CD14-positive monocyte (primary cell): ENCODE data around the gene PEAK1. TPM values are rescaled to one million over a fixed set of nuclear protein-coding genes. Genes with fewer than 3 reads are reported as not detected.

Experiments
- DNase-seq, 3 donors: peaks; one replicate each; pipeline ENCODE4 v3.0.0-alpha.2; 2011 to 2022
- H2AFZ ChIP-seq: 2 replicates; pipeline ENCODE4 v1.6.0; 2012; ENCODE audit warnings: mild to moderate bottlenecking, low read depth, low read length, inconsistent platforms; ENCODE audit not compliant: insufficient read depth, poor library complexity, severe bottlenecking
- H3K27ac ChIP-seq, 2 donors: 1 replicate in 1 of 2; 2 replicates in 1 of 2; pipeline ENCODE4 v1.5.1; 2012 to 2013; ENCODE audit warnings: low read length in 2 of 2, control low read depth in 1 of 2, inconsistent platforms in 1 of 2, low read depth in 1 of 2, mild to moderate bottlenecking in 1 of 2
- H3K27me3 ChIP-seq, 2 donors: one replicate each; pipeline versions ENCODE4 v1.6.0 to v1.6.1; 2011 to 2013; ENCODE audit warnings: low read length in 2 of 2; ENCODE audit not compliant: control insufficient read depth in 2 of 2, insufficient read depth in 2 of 2
- H3K36me3 ChIP-seq, 2 donors: replicated peaks in 1 of 2; 1 replicate in 1 of 2; 2 replicates in 1 of 2; pipeline versions ENCODE4 v1.5.1 to v1.6.1; 2012 to 2013; ENCODE audit warnings: low read length in 2 of 2, control low read depth in 1 of 2, inconsistent platforms in 1 of 2, mild to moderate bottlenecking in 1 of 2; ENCODE audit not compliant: insufficient read depth in 2 of 2, control insufficient read depth in 1 of 2
- H3K4me1 ChIP-seq, 2 donors: 1 replicate in 1 of 2; 2 replicates in 1 of 2; pipeline versions ENCODE4 v1.5.1 to v1.6.1; 2012 to 2013; ENCODE audit warnings: low read length in 2 of 2, control low read depth in 1 of 2, inconsistent platforms in 1 of 2, mild to moderate bottlenecking in 1 of 2, moderate library complexity in 1 of 2; ENCODE audit not compliant: insufficient read depth in 2 of 2, control insufficient read depth in 1 of 2
- H3K4me2 ChIP-seq: replicated peaks from 2 replicates; pipeline ENCODE3; 2012; ENCODE audit warnings: low read length, moderate library complexity, mild to moderate bottlenecking; ENCODE audit not compliant: poor library complexity, severe bottlenecking; ENCODE audit errors: extremely low read depth
- H3K4me3 ChIP-seq, 3 experiments: fragments of 200-600 bp in 1 of 3; sonication (generic) in 1 of 3; replicated peaks in 1 of 3; 1 replicate in 2 of 3; 2 replicates in 1 of 3; pipeline ENCODE4 v1.5.1; 2011 to 2013; ENCODE audit warnings: low read length in 3 of 3, mild to moderate bottlenecking in 3 of 3, control low read depth in 2 of 3, low read depth in 2 of 3, inconsistent platforms in 1 of 3, moderate library complexity in 1 of 3
- H3K79me2 ChIP-seq: 2 replicates; pipeline ENCODE4 v1.6.0; 2012; ENCODE audit warnings: mild to moderate bottlenecking, control low read depth, inconsistent platforms, low read length, moderate library complexity; ENCODE audit not compliant: insufficient read depth
- H3K9ac ChIP-seq: 2 replicates; pipeline ENCODE4 v1.6.0; 2017; ENCODE audit warnings: low read length, mild to moderate bottlenecking; ENCODE audit not compliant: insufficient read depth, poor library complexity, severe bottlenecking
- H3K9me3 ChIP-seq, 2 donors: replicated peaks in 1 of 2; 1 replicate in 1 of 2; 2 replicates in 1 of 2; pipeline versions ENCODE4 v1.5.1 to v1.6.1; 2012 to 2013; ENCODE audit warnings: low read length in 2 of 2, control low read depth in 1 of 2; ENCODE audit not compliant: control insufficient read depth in 1 of 2, insufficient read depth in 1 of 2
- H4K20me1 ChIP-seq: 2 replicates; pipeline ENCODE4 v1.6.0; 2012; ENCODE audit warnings: mild to moderate bottlenecking, low read length, control low read depth, moderate library complexity; ENCODE audit not compliant: insufficient read depth
- H3K27ac Mint-ChIP-seq, 7 donors: one replicate each; pipeline ENCODE4 v1.8.0; 2020; ENCODE audit warnings: mild to moderate bottlenecking in 7 of 7, mixed read lengths in 7 of 7, moderate library complexity in 6 of 7, inconsistent platforms in 2 of 7
- H3K27me3 Mint-ChIP-seq, 3 donors: one replicate each; pipeline ENCODE4 v1.8.0; 2021 to 2022; ENCODE audit warnings: low read depth in 3 of 3, mild to moderate bottlenecking in 3 of 3, mixed read lengths in 3 of 3, moderate library complexity in 3 of 3, inconsistent platforms in 1 of 3
- H3K36me3 Mint-ChIP-seq, 2 donors: one replicate each; pipeline ENCODE4 v1.8.0; 2020; ENCODE audit warnings: mixed read lengths in 2 of 2, inconsistent platforms in 1 of 2, mild to moderate bottlenecking in 1 of 2
- H3K4me1 Mint-ChIP-seq: one replicate; pipeline ENCODE4 v1.8.0; 2020; ENCODE audit warnings: mild to moderate bottlenecking, mixed read lengths
- H3K4me3 Mint-ChIP-seq, 2 donors: one replicate each; pipeline ENCODE4 v1.8.0; 2020; ENCODE audit warnings: mild to moderate bottlenecking in 2 of 2, mixed read lengths in 2 of 2, moderate library complexity in 1 of 2
- H3K9me3 Mint-ChIP-seq, 7 donors: one replicate each; pipeline ENCODE4 v1.8.0; 2020 to 2022; ENCODE audit warnings: mixed read lengths in 7 of 7, mild to moderate bottlenecking in 6 of 7, moderate library complexity in 6 of 7, inconsistent platforms in 2 of 7
- CTCF ChIP-seq: fragments of 200-600 bp; IDR thresholded peaks from one replicate; pipeline ENCODE4 v1.8.0; 2022; ENCODE audit warnings: antibody characterized with exemption, mild to moderate bottlenecking
- whole genome bisulfite sequencing: methylation state at CpG from one replicate; pipeline ENCODE4 v1.1.5; 2013; ENCODE audit warnings: missing lambda C conversion rate; ENCODE audit not compliant: insufficient coverage; 5-methylcytosine and 5-hydroxymethylcytosine counted together
- intact Hi-C, 2 donors: fragments of 100-400 bp; cut with micrococcal nuclease; formaldehyde crosslinking; loops; one replicate each; pipeline versions ENCODE4 v1.15.0 to v1.15.1; 2023
- polyA plus RNA-seq, 3 donors: library from polyadenylated mRNA; depleted of rRNA in 1 of 3; unstranded in 2 of 3; stranded (reverse) in 1 of 3; fragments of 300-500 nt in 2 of 3; fragments of >200 nt in 1 of 3; fragmentation: Illumina TruSeq in 2 of 3; gene quantifications; 1 replicate in 2 of 3; 2 replicates in 1 of 3; pipeline ENCODE4 v1.2.3, GENCODE V29; 2012 to 2021

The PEAK1 gene
- polyA plus RNA-seq, 3 donors, result 0.85 to 8.7 (median 1.1) TPM

GRCh38 chr15:77058468-77058867 is 361.4 kb downstream of the PEAK1 start:
- peaks cover 18% of the 10 kb centered on the region for H4K20me1 ChIP-seq
- Mint-ChIP-seq H3K27ac (no peak overlapping the region), H3K9me3 (no peaks in the 10 kb centered on the region), H3K27me3 (no peaks in the 10 kb centered on the region), H3K4me1 (peaks cover 26% of the 10 kb centered on the region), H3K4me3 (no peak overlapping the region), H3K36me3 (peaks cover 3 to 5% of the 10 kb centered on the region in 2 donors)
- no peak overlapping the region for H3K9ac ChIP-seq
- H3K4me1 ChIP-seq, result peaks cover 4 to 15% of the 10 kb centered on the region in 2 donors
- no peaks in the 10 kb centered on the region for H3K27me3 ChIP-seq
- H3K36me3 ChIP-seq, result no peaks in the 10 kb centered on the region
- H3K27ac ChIP-seq, result no peak overlapping the region
- no peak overlapping the region for H3K4me2 ChIP-seq
- DNase-seq, result no peak
- intact Hi-C loops, result no loop called here
- no peak overlapping the region for H3K4me3 ChIP-seq
- H3K9me3 ChIP-seq, result no peaks in the 10 kb centered on the region
- H3K79me2 ChIP-seq, result peaks cover 17% of the 10 kb centered on the region
- 100% methylated on average over 2 of the region's 4 CpGs for WGBS
- no peak for TF ChIP-seq CTCF
- H2AFZ ChIP-seq, result no peak overlapping the region

GRCh38 chr15:77057685-77058084 is 362.2 kb downstream of the PEAK1 start:
- intact Hi-C loops, result no loop called here
- no peak for DNase-seq
- Mint-ChIP-seq H3K27ac (peak overlapping the region in 2 of 7 donors; percentile 4 to 6), H3K27me3 (no peaks in the 10 kb centered on the region), H3K4me1 (peaks cover 26% of the 10 kb centered on the region), H3K4me3 (no peak overlapping the region), H3K36me3 (peaks cover 3 to 5% of the 10 kb centered on the region in 2 donors), H3K9me3 (no peaks in the 10 kb centered on the region)
- Histone ChIP-seq H3K27ac (no peak overlapping the region), H3K27me3 (no peaks in the 10 kb centered on the region), H3K9me3 (no peaks in the 10 kb centered on the region), H3K4me2 (no peak overlapping the region), H3K4me1 (peaks cover 4 to 15% of the 10 kb centered on the region in 2 donors), H2AFZ (no peak overlapping the region), H3K36me3 (no peaks in the 10 kb centered on the region), H3K4me3 (no peak overlapping the region), H3K79me2 (peaks cover 10% of the 10 kb centered on the region), H4K20me1 (peaks cover 18% of the 10 kb centered on the region), H3K9ac (no peak overlapping the region)
- 94% methylated on average over 4 of the region's 4 CpGs for WGBS
- TF ChIP-seq CTCF, result no peak
